ENCODE results near the gene REG4. TPM values are rescaled to one million over a fixed set of nuclear protein-coding genes. Genes with fewer than 3 reads are reported as not detected.

The REG4 gene
- total RNA-seq, 1 donor from 2014 or later, result not detected

DNA sequence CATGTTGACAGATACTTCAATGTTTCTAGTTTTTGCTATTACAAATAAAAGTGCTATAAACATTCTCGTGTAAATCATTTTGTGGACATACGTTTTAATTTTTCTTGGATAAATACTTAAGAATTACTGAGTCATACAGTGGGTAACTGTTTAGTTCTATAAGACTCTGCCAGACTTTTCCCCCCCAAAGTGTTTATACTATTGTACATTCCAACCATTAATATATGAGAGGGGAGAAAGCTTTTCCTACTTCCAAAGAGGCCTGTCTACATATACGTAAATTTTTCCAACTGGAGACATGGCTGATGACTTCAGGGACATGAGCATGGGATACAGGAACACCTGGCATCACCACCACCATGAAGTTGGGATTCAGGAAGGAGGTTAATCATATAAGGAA, 17.0 kb upstream of the REG4 start:
- FAIRE-seq (no peak), DNase-seq (ENCODE audit: low read depth) (no peak)
- H3K4me3 ChIP-seq (ENCODE audit: low read depth, low read length), result no peak overlapping the region
- TF ChIP-seq, protein P1, sequence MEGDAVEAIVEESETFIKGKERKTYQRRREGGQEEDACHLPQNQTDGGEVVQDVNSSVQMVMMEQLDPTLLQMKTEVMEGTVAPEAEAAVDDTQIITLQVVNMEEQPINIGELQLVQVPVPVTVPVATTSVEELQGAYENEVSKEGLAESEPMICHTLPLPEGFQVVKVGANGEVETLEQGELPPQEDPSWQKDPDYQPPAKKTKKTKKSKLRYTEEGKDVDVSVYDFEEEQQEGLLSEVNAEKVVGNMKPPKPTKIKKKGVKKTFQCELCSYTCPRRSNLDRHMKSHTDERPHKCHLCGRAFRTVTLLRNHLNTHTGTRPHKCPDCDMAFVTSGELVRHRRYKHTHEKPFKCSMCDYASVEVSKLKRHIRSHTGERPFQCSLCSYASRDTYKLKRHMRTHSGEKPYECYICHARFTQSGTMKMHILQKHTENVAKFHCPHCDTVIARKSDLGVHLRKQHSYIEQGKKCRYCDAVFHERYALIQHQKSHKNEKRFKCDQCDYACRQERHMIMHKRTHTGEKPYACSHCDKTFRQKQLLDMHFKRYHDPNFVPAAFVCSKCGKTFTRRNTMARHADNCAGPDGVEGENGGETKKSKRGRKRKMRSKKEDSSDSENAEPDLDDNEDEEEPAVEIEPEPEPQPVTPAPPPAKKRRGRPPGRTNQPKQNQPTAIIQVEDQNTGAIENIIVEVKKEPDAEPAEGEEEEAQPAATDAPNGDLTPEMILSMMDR (IDR thresholded peaks at IDR 0.05; ENCODE audit: insufficient read depth, low read length, severe bottlenecking), result no peak
- H3K27me3 ChIP-seq (ENCODE audit: control insufficient read depth, insufficient read depth, low read length), result no peaks in the 10 kb centered on the region
- no peaks in the 10 kb centered on the region for H3K36me3 ChIP-seq (ENCODE audit: control insufficient read depth, insufficient read depth, low read length)

DNA sequence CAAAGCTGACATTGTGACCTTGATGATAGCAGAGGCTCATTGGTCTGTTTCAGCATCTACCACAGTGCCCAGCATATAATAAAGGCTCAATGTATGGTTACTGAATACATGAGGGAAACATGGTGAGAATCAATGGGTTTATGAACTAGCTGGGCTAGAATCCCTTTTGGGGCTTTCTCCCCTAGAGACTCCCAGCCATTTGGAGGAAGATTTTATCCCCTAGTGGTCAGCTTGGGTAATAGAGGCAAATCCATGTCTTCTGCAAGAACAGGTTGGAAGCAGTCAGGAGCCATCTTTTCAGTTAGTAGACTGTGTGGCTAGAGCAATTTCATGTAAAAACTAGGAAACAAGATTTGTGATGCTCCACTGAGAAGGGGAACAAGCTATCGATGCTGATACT, 15.8 kb upstream of the REG4 start:
- TF ChIP-seq, protein P1 (IDR thresholded peaks at IDR 0.05; ENCODE audit: insufficient read depth, low read length, severe bottlenecking), result peak; percentile 38
- H3K4me3 ChIP-seq (ENCODE audit: low read depth, low read length), result no peak overlapping the region
- H3K27me3 ChIP-seq (ENCODE audit: control insufficient read depth, insufficient read depth, low read length), result peaks cover under 1% of the 10 kb centered on the region
- no peaks in the 10 kb centered on the region for H3K36me3 ChIP-seq (ENCODE audit: control insufficient read depth, insufficient read depth, low read length)
- DNase-seq (ENCODE audit: low read depth) (peak; percentile 18), FAIRE-seq (no peak)

DNA sequence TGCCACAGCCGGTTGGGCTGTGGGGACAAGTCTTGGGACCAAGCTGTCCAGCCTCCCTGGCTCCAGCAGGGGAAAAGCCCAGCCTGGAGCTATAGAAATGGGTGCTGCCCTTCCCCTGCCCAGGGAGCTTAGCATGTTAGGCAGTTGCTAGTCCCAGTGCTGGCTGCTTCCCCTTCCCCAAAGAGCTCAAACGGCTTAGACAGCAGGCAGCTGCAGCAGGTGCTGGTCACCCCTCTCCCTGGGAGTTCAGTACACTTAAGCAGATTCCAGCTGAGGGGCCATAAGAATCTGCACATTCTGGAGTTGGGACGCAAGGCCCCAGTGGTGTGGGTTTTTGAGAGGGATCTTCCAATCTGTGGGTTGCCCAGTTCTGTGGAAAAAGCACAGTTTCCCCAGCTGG, 11.1 kb upstream of the REG4 start:
- TF ChIP-seq, protein P1 (IDR thresholded peaks at IDR 0.05; ENCODE audit: insufficient read depth, low read length, severe bottlenecking), result no peak
- H3K4me3 ChIP-seq (ENCODE audit: low read depth, low read length), result no peak overlapping the region
- DNase-seq (ENCODE audit: low read depth) (no peak), FAIRE-seq (no peak)
- H3K27me3 ChIP-seq (ENCODE audit: control insufficient read depth, insufficient read depth, low read length), result peaks cover 2% of the 10 kb centered on the region
- no peaks in the 10 kb centered on the region for H3K36me3 ChIP-seq (ENCODE audit: control insufficient read depth, insufficient read depth, low read length)

DNA sequence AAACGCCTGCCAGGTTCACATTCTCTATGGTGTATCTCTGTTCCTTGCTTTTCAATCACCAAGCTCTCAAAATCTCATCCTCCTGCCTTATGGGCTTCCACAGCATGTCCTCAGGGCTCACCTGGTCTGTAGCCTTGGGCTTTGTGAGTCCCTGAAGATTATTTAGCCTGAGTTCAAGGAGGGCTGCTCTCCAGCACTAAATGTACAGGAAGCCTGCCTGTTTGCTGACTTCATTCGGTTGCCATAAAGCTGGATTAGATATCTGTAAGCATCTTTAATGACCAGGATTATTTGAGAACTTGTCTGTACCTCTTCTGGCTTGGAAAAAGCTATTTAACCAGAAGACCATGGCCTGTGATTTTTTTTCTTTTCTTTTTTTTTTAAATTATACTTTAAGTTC, 6.9 kb upstream of the REG4 start:
- TF ChIP-seq, protein P1 (IDR thresholded peaks at IDR 0.05; ENCODE audit: insufficient read depth, low read length, severe bottlenecking), result no peak
- peaks cover 2% of the 10 kb centered on the region for H3K27me3 ChIP-seq (ENCODE audit: control insufficient read depth, insufficient read depth, low read length)
- DNase-seq (ENCODE audit: low read depth), result no peak
- H3K36me3 ChIP-seq (ENCODE audit: control insufficient read depth, insufficient read depth, low read length), result no peaks in the 10 kb centered on the region
- FAIRE-seq, result no peak
- H3K4me3 ChIP-seq (ENCODE audit: low read depth, low read length), result no peak overlapping the region

DNA sequence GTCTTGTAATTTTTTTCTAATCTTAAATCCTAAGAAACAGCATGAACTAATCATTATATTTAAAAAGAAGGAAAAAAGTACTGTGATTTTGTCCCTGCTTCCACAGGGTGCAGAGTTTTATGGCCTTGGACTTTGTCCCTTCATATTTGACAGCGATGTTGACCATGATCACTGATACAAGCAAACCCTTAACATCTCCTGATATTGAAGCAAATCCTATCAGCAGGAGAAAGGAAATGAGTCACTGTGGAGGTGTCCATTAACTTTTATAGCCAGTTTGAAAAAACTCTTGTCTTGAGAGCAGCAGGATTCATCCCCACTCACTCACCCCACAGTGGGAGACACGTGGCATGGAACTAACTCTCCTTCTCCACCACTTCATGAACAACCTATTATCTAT, 5.1 kb upstream of the REG4 start:
- Histone ChIP-seq H3K36me3 (ENCODE audit: control insufficient read depth, insufficient read depth, low read length) (no peaks in the 10 kb centered on the region), H3K27me3 (ENCODE audit: control insufficient read depth, insufficient read depth, low read length) (no peaks in the 10 kb centered on the region), H3K4me3 (ENCODE audit: low read depth, low read length) (no peak overlapping the region)
- TF ChIP-seq, protein P1 (IDR thresholded peaks at IDR 0.05; ENCODE audit: insufficient read depth, low read length, severe bottlenecking), result no peak
- FAIRE-seq, result no peak
- DNase-seq (ENCODE audit: low read depth), result peak; percentile 48

DNA sequence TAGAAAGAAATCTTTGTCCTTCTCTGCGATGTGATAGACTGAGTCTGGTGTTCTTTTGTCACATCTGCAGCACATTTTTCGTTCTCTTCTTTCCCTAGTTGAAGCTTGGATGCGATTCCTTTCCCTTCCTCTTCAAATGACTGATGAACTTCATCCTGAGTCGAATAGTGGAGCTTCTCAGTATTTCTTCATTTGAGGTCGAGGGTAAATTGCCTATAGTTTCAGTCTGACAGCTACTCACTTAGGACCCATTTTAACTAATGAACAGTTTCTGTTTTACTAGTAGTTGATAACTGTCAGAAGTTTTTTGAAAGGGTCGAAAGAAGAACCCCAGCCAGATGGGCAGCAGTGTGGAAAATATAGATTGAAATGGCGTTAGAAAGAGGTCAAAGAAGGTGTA, 4.7 kb upstream of the REG4 start:
- FAIRE-seq, result no peak
- TF ChIP-seq, protein P1 (IDR thresholded peaks at IDR 0.05; ENCODE audit: insufficient read depth, low read length, severe bottlenecking), result no peak
- no peak overlapping the region for H3K4me3 ChIP-seq (ENCODE audit: low read depth, low read length)
- H3K27me3 ChIP-seq (ENCODE audit: control insufficient read depth, insufficient read depth, low read length), result no peaks in the 10 kb centered on the region
- H3K36me3 ChIP-seq (ENCODE audit: control insufficient read depth, insufficient read depth, low read length), result no peaks in the 10 kb centered on the region
- no peak for DNase-seq (ENCODE audit: low read depth)

Data from bronchial epithelial cell (primary cell).